Measurements from ENCODE around the gene BABAM2.

BABAM2 gene

GRCh38 chr2:28312307-28313219, 422.0 kb downstream of the BABAM2 start:
- no peak for DNase-seq (ENCODE audit: low read depth, low spot score)

- DNase-seq (ENCODE audit: low read depth, low spot score) = no peak
These were observed 422.8 kb downstream of the BABAM2 start for GRCh38 chr2:28313220-28313784.

GRCh38 chr2:28314968-28315367, 424.4 kb downstream of the BABAM2 start:
- no peak for DNase-seq (ENCODE audit: low read depth, low spot score)

- DNase-seq (ENCODE audit: low read depth, low spot score) = no peak
These were observed 426.2 kb downstream of the BABAM2 start for GRCh38 chr2:28316546-28317335.

- no peak for DNase-seq (ENCODE audit: low read depth, low spot score)
These were observed 426.9 kb downstream of the BABAM2 start for GRCh38 chr2:28317390-28317789.

GRCh38 chr2:28318023-28318422, 427.5 kb downstream of the BABAM2 start:
- no peak for DNase-seq (ENCODE audit: low read depth, low spot score)

GRCh38 chr2:28318462-28319117, 428.1 kb downstream of the BABAM2 start:
- no peak for DNase-seq (ENCODE audit: low read depth, low spot score)

GRCh38 chr2:28319118-28320008, 428.8 kb downstream of the BABAM2 start:
- no peak for DNase-seq (ENCODE audit: low read depth, low spot score)

- DNase-seq (ENCODE audit: low read depth, low spot score) = no peak
These were observed 429.5 kb downstream of the BABAM2 start for GRCh38 chr2:28320009-28320365.

- no peak for DNase-seq (ENCODE audit: low read depth, low spot score)
These were observed 429.8 kb downstream of the BABAM2 start for GRCh38 chr2:28320371-28320770.

GRCh38 chr2:28321426-28321825, 430.9 kb downstream of the BABAM2 start:
- DNase-seq (ENCODE audit: low read depth, low spot score) = peak; percentile 33

- DNase-seq (ENCODE audit: low read depth, low spot score) = no peak
These were observed 431.5 kb downstream of the BABAM2 start for GRCh38 chr2:28322051-28322450.

GRCh38 chr2:28322456-28322855, 431.9 kb downstream of the BABAM2 start:
- no peak for DNase-seq (ENCODE audit: low read depth, low spot score)

GRCh38 chr2:28322981-28323396, 432.5 kb downstream of the BABAM2 start:
- DNase-seq (ENCODE audit: low read depth, low spot score) = no peak

GRCh38 chr2:28325173-28325566, 434.6 kb downstream of the BABAM2 start:
- DNase-seq (ENCODE audit: low read depth, low spot score) = no peak

- DNase-seq (ENCODE audit: low read depth, low spot score) = no peak
These were observed 435.3 kb downstream of the BABAM2 start for GRCh38 chr2:28325567-28326468.

- DNase-seq (ENCODE audit: low read depth, low spot score) = no peak
These were observed 435.9 kb downstream of the BABAM2 start for GRCh38 chr2:28326469-28326805.

GRCh38 chr2:28326881-28327505, 436.5 kb downstream of the BABAM2 start:
- no peak for DNase-seq (ENCODE audit: low read depth, low spot score)

- no peak for DNase-seq (ENCODE audit: low read depth, low spot score)
These were observed 437.0 kb downstream of the BABAM2 start for GRCh38 chr2:28327581-28327955.
